ENCODE data around the gene BET1L.
"Not testable (repeated sequence)": the region's sequence is repeated elsewhere in the genome, so short reads cannot be mapped to it uniquely, and the experiment has no call there.

Gene BET1L

GRCh38 chr11:191490-192478 lies 15.4 kb downstream of the BET1L start:
- peak in 1 of 2 donors; percentile 57 for DNase-seq

GRCh38 chr11:190546-190945 lies 16.7 kb downstream of the BET1L start:
- DNase-seq = not testable (repeated sequence)

GRCh38 chr11:189843-190311 lies 17.3 kb downstream of the BET1L start:
- peak in 1 of 2 donors; percentile 33 for DNase-seq

GRCh38 chr11:189200-189783 lies 17.9 kb downstream of the BET1L start:
- DNase-seq = not testable (repeated sequence)

GRCh38 chr11:180242-180641 lies 27.0 kb downstream of the BET1L start:
- not testable (repeated sequence) for DNase-seq
